PC-9 (cell line): ENCODE data around the gene PPP2R3B. TPM values are rescaled to one million over a fixed set of nuclear protein-coding genes. Genes with fewer than 3 reads are reported as not detected.

Source experiments
- BruUV-seq: library from RNA; stranded (reverse); fragments of 400-500 nt; replicated peaks from 2 replicates; lab custom pipeline; 2021; lab: Mats Ljungman, UMichigan
- CTCF ChIA-PET: fragments of 300-600 bp; sonication (Branson Sonifier 250); formaldehyde crosslinking; loops from one replicate; lab custom pipeline; 2022; ENCODE audit warnings: antibody characterized with exemption; lab: Charles Lee
- POLR2A ChIA-PET: fragments of 300-600 bp; sonication (Branson Sonifier 250); formaldehyde crosslinking; loops from one replicate; lab custom pipeline; 2022; ENCODE audit warnings: antibody characterized with exemption; ENCODE audit not compliant: unreplicated experiment; lab: Charles Lee
- DNase-seq, 2 experiments: peaks; one replicate each; pipeline versions ENCODE4 v3.0.0 to v3.0.0-alpha.2; 2015 to 2022; ENCODE audit warnings: mixed read lengths in 1 of 2
- H2AFZ ChIP-seq: fragments of 200-600 bp; sonication (generic); 2 replicates; pipeline ENCODE4 v1.8.1; 2017; ENCODE audit warnings: antibody characterized with exemption
- H3F3A ChIP-seq: fragments of 200-600 bp; sonication (generic); 2 replicates; pipeline ENCODE4 v1.8.1; 2017; ENCODE audit warnings: antibody characterized with exemption, mild to moderate bottlenecking, low read depth; ENCODE audit not compliant: insufficient read depth
- H3K27ac ChIP-seq: fragments of 200-600 bp; sonication (generic); 2 replicates; pipeline ENCODE4 v1.6.1; 2016; ENCODE audit warnings: mixed run types
- H3K27me3 ChIP-seq: fragments of 200-600 bp; sonication (generic); 2 replicates; pipeline ENCODE4 v1.6.1; 2016; ENCODE audit warnings: low read depth, mixed run types; ENCODE audit not compliant: insufficient read depth
- H3K36me3 ChIP-seq: fragments of 200-600 bp; sonication (generic); 2 replicates; pipeline ENCODE4 v1.6.1; 2016; ENCODE audit warnings: low read depth, mixed run types
- H3K4me1 ChIP-seq: fragments of 200-600 bp; sonication (generic); replicated peaks from 2 replicates; pipeline ENCODE4 v1.6.1; 2016; ENCODE audit warnings: mixed run types; ENCODE audit not compliant: insufficient read depth
- H3K4me2 ChIP-seq: fragments of 200-600 bp; sonication (generic); 2 replicates; pipeline ENCODE4 v1.6.1; 2017; ENCODE audit warnings: mixed run types
- H3K4me3 ChIP-seq: fragments of 200-600 bp; sonication (generic); 2 replicates; pipeline ENCODE4 v1.6.1; 2016; ENCODE audit warnings: mixed run types
- H3K79me2 ChIP-seq: fragments of 200-600 bp; sonication (generic); 2 replicates; pipeline ENCODE4 v1.6.1; 2017; ENCODE audit warnings: low read depth, mixed run types
- H3K9me2 ChIP-seq: fragments of 200-600 bp; sonication (generic); 2 replicates; pipeline ENCODE4 v1.8.1; 2017; ENCODE audit warnings: mild to moderate bottlenecking; ENCODE audit not compliant: insufficient read depth
- H3K9me3 ChIP-seq: fragments of 200-600 bp; sonication (generic); 2 replicates; pipeline ENCODE4 v1.8.1; 2016; ENCODE audit warnings: low read depth; ENCODE audit not compliant: insufficient read depth
- H4K20me1 ChIP-seq: fragments of 200-600 bp; sonication (generic); 2 replicates; pipeline ENCODE4 v1.8.1; 2017; ENCODE audit not compliant: insufficient read depth
- CTCF ChIP-seq: fragments of 200-600 bp; sonication (generic); conservative IDR thresholded peaks from 2 replicates; pipeline ENCODE4 v1.6.1; 2017; ENCODE audit warnings: mixed run types, antibody characterized with exemption, mild to moderate bottlenecking, moderate library complexity
- EZH2 ChIP-seq: fragments of 200-600 bp; sonication (generic); IDR thresholded peaks from 2 replicates; pipeline ENCODE4 v1.8.0; 2017; ENCODE audit warnings: antibody characterized with exemption, low read depth
- intact Hi-C: fragments of 100-400 bp; cut with micrococcal nuclease; formaldehyde crosslinking; loops from one replicate; pipeline ENCODE4 v1.10.0; 2022; ENCODE audit not compliant: unreplicated experiment
- total RNA-seq: library from RNA; stranded (reverse); gene quantifications from 2 replicates; pipeline ENCODE4 v1.2.3, GENCODE V29; 2021

Gene PPP2R3B
- total RNA-seq, 1 experiment from 2014 or later = 32.5 TPM

- H3K36me3 ChIP-seq = no peaks in the 10 kb centered on the region
- no peaks in the 10 kb centered on the region for H3K4me1 ChIP-seq
- H3K9me2 ChIP-seq = no peaks in the 10 kb centered on the region
- no TSS peak for BruUV-seq
- ChIA-PET CTCF (no interaction called here), POLR2A (no interaction called here)
- H3K27ac ChIP-seq = no peak overlapping the region
- intact Hi-C loops = no loop called here
- no peaks in the 10 kb centered on the region for H3F3A ChIP-seq
- H2AFZ ChIP-seq = no peak overlapping the region
- no peak overlapping the region for H3K4me3 ChIP-seq
- no peak for DNase-seq
- H3K9me3 ChIP-seq = no peaks in the 10 kb centered on the region
- TF ChIP-seq CTCF (no peak), EZH2 (no peak)
- no peaks in the 10 kb centered on the region for H4K20me1 ChIP-seq
- no peaks in the 10 kb centered on the region for H3K27me3 ChIP-seq
- no peak overlapping the region for H3K4me2 ChIP-seq
- no peaks in the 10 kb centered on the region for H3K79me2 ChIP-seq
These were observed 8.1 kb upstream of the PPP2R3B start for GRCh38 chrX:394830-395229.

GRCh38 chrX:392575-392846 lies 5.8 kb upstream of the PPP2R3B start:
- no peak overlapping the region for H3K4me2 ChIP-seq
- no peaks in the 10 kb centered on the region for H3K36me3 ChIP-seq
- no peak for DNase-seq
- intact Hi-C loops = no loop called here
- H3K4me1 ChIP-seq = no peaks in the 10 kb centered on the region
- no peaks in the 10 kb centered on the region for H4K20me1 ChIP-seq
- H3K4me3 ChIP-seq = no peak overlapping the region
- no peaks in the 10 kb centered on the region for H3K27me3 ChIP-seq
- H3K9me2 ChIP-seq = no peaks in the 10 kb centered on the region
- H2AFZ ChIP-seq = no peak overlapping the region
- H3K27ac ChIP-seq = no peak overlapping the region
- POLR2A ChIA-PET = no interaction called here
- CTCF ChIA-PET = no interaction called here
- TF ChIP-seq CTCF (no peak), EZH2 (no peak)
- no peaks in the 10 kb centered on the region for H3K79me2 ChIP-seq
- no peaks in the 10 kb centered on the region for H3F3A ChIP-seq
- BruUV-seq = no TSS peak
- H3K9me3 ChIP-seq = no peaks in the 10 kb centered on the region

- H3K4me3 ChIP-seq = no peak overlapping the region
- CTCF ChIA-PET = no interaction called here
- POLR2A ChIA-PET = no interaction called here
- no peak overlapping the region for H3K4me2 ChIP-seq
- no peak overlapping the region for H3K27ac ChIP-seq
- no peaks in the 10 kb centered on the region for H3K27me3 ChIP-seq
- BruUV-seq = no TSS peak
- H3K79me2 ChIP-seq = no peaks in the 10 kb centered on the region
- DNase-seq = no peak
- no peak overlapping the region for H2AFZ ChIP-seq
- H3K9me3 ChIP-seq = no peaks in the 10 kb centered on the region
- H3K36me3 ChIP-seq = no peaks in the 10 kb centered on the region
- no peak for TF ChIP-seq EZH2
- H3F3A ChIP-seq = no peaks in the 10 kb centered on the region
- intact Hi-C loops = no loop called here
- H4K20me1 ChIP-seq = no peaks in the 10 kb centered on the region
- H3K9me2 ChIP-seq = no peaks in the 10 kb centered on the region
- H3K4me1 ChIP-seq = no peaks in the 10 kb centered on the region
These were observed 5.2 kb upstream of the PPP2R3B start for GRCh38 chrX:391717-392574.
